ENCODE results near the gene PSMD9.

PSMD9 gene

DNA sequence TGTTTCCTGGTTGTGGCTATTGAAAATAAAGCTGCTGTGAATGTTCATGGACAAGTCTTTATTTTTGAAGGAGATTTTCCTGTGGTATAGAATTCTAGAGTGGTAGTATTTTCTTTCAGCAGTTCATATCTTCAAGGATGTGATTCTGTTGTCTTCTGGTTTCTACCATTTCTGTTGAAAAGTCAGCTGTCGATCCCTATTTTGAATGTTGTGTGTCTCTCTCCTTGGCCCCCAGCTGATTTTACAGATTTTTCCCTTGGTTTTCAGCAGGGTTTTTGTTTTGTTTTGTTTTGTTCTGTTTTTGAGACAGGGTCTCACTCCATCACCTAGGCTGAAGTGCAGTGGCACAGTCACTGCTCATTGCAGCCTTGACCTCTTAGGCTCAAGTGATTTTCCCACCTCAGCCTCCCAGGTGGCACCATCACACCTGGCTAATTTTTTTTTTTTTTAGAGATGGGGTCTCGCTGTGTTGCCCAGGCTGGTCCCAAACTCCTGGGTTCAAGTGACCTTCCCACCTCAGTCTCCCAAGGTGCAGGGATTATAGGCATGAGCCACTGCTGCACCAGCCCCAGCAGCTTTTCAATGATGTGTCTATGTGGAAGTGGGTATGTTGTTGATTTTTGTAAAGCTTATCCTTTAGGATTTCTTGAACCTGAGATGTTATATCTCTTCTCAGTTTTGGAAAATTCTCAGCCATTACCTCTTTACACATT is 57.9 kb downstream of the PSMD9 start:
- Histone ChIP-seq H3K79me2 (ENCODE audit: insufficient read depth, low read length) (no peaks in the 10 kb centered on the region), H3K9me2 (replicated peaks; ENCODE audit: low read depth, low read length) (no peaks in the 10 kb centered on the region), H3K9me3 (ENCODE audit: insufficient read depth, low read depth, low read length) (no peaks in the 10 kb centered on the region), H3K4me1 (ENCODE audit: insufficient read depth, low read length, poor library complexity, severe bottlenecking) (no peaks in the 10 kb centered on the region), H4K20me1 (ENCODE audit: insufficient read depth, low read length, poor library complexity, severe bottlenecking) (no peaks in the 10 kb centered on the region), H3K4me3 (ENCODE audit: low read length, poor library complexity, severe bottlenecking) (no peak overlapping the region), H3K4me2 (ENCODE audit: low read depth, low read length, poor library complexity, severe bottlenecking) (no peak overlapping the region), H3F3A (ENCODE audit: low read depth) (no peaks in the 10 kb centered on the region), H3K36me3 (ENCODE audit: insufficient read depth, low read length) (no peaks in the 10 kb centered on the region), H3K27me3 (ENCODE audit: insufficient read depth, low read length, poor library complexity, severe bottlenecking) (no peaks in the 10 kb centered on the region), H2AFZ (ENCODE audit: low read length) (no peak overlapping the region), H3K9ac (ENCODE audit: low read depth, low read length, poor library complexity, severe bottlenecking) (no peak overlapping the region)
- TF ChIP-seq EZH2phosphoT487 (IDR thresholded peaks at IDR 0.05; ENCODE audit: borderline replicate concordance), result no peak
- no peak for TF ChIP-seq CTCF (conservative IDR thresholded peaks at IDR 0.05; ENCODE audit: low read length)

GRCh38 chr12:121947981-121948380 is 59.4 kb downstream of the PSMD9 start:
- H4K20me1 ChIP-seq (ENCODE audit: insufficient read depth, low read length, poor library complexity, severe bottlenecking), result no peaks in the 10 kb centered on the region
- H3K4me2 ChIP-seq (ENCODE audit: low read depth, low read length, poor library complexity, severe bottlenecking), result no peak overlapping the region
- no peaks in the 10 kb centered on the region for H3K9me3 ChIP-seq (ENCODE audit: insufficient read depth, low read depth, low read length)
- TF ChIP-seq EZH2phosphoT487 (IDR thresholded peaks at IDR 0.05; ENCODE audit: borderline replicate concordance) (no peak), CTCF (conservative IDR thresholded peaks at IDR 0.05; ENCODE audit: low read length) (no peak)
- no peak overlapping the region for H2AFZ ChIP-seq (ENCODE audit: low read length)
- H3K36me3 ChIP-seq (ENCODE audit: insufficient read depth, low read length), result no peaks in the 10 kb centered on the region
- H3K9ac ChIP-seq (ENCODE audit: low read depth, low read length, poor library complexity, severe bottlenecking), result no peak overlapping the region
- no peaks in the 10 kb centered on the region for H3K79me2 ChIP-seq (ENCODE audit: insufficient read depth, low read length)
- H3K4me1 ChIP-seq (ENCODE audit: insufficient read depth, low read length, poor library complexity, severe bottlenecking), result no peaks in the 10 kb centered on the region
- no peaks in the 10 kb centered on the region for H3K9me2 ChIP-seq (replicated peaks; ENCODE audit: low read depth, low read length)
- no peaks in the 10 kb centered on the region for H3K27me3 ChIP-seq (ENCODE audit: insufficient read depth, low read length, poor library complexity, severe bottlenecking)
- H3K4me3 ChIP-seq (ENCODE audit: low read length, poor library complexity, severe bottlenecking), result no peak overlapping the region
- no peaks in the 10 kb centered on the region for H3F3A ChIP-seq (ENCODE audit: low read depth)

- Histone ChIP-seq H3K4me1 (ENCODE audit: insufficient read depth, low read length, poor library complexity, severe bottlenecking) (no peaks in the 10 kb centered on the region), H3K9me2 (replicated peaks; ENCODE audit: low read depth, low read length) (no peaks in the 10 kb centered on the region), H3K79me2 (ENCODE audit: insufficient read depth, low read length) (no peaks in the 10 kb centered on the region), H4K20me1 (ENCODE audit: insufficient read depth, low read length, poor library complexity, severe bottlenecking) (no peaks in the 10 kb centered on the region), H3F3A (ENCODE audit: low read depth) (no peaks in the 10 kb centered on the region), H3K4me3 (ENCODE audit: low read length, poor library complexity, severe bottlenecking) (no peak overlapping the region), H3K9ac (ENCODE audit: low read depth, low read length, poor library complexity, severe bottlenecking) (no peak overlapping the region), H2AFZ (ENCODE audit: low read length) (no peak overlapping the region), H3K27me3 (ENCODE audit: insufficient read depth, low read length, poor library complexity, severe bottlenecking) (no peaks in the 10 kb centered on the region), H3K4me2 (ENCODE audit: low read depth, low read length, poor library complexity, severe bottlenecking) (no peak overlapping the region), H3K9me3 (ENCODE audit: insufficient read depth, low read depth, low read length) (no peaks in the 10 kb centered on the region), H3K36me3 (ENCODE audit: insufficient read depth, low read length) (no peaks in the 10 kb centered on the region)
- TF ChIP-seq CTCF (conservative IDR thresholded peaks at IDR 0.05; ENCODE audit: low read length) (no peak), EZH2phosphoT487 (IDR thresholded peaks at IDR 0.05; ENCODE audit: borderline replicate concordance) (no peak)
These were observed 61.2 kb downstream of the PSMD9 start for GRCh38 chr12:121949648-121950397.

Measured in Loucy (cell line).